NCI-H345 treated with DMSO at 0.1 percent for 48 hours (cell line): Measurements from ENCODE around the gene ANXA1.

ENCODE experiments used
- DNase-seq: peaks from one replicate; lab custom pipeline; 2025; ENCODE audit not compliant: unreplicated experiment; lab: John Stamatoyannopoulos, UW

Gene ANXA1

GRCh38 chr9:73202980-73203379 lies 51.3 kb downstream of the ANXA1 start:
- DNase-seq: no peak

- DNase-seq: no peak
Measured at GRCh38 chr9:73204936-73205335, 53.3 kb downstream of the ANXA1 start.

- DNase-seq: no peak
Measured at GRCh38 chr9:73206851-73207250, 55.2 kb downstream of the ANXA1 start.

- DNase-seq: no peak
Measured at GRCh38 chr9:73210886-73211666, 59.4 kb downstream of the ANXA1 start.

GRCh38 chr9:73213300-73213699 lies 61.6 kb downstream of the ANXA1 start:
- DNase-seq: no peak

- no peak for DNase-seq
Measured at GRCh38 chr9:73215249-73215648, 63.6 kb downstream of the ANXA1 start.

- DNase-seq: no peak
Measured at GRCh38 chr9:73216100-73216499, 64.4 kb downstream of the ANXA1 start.
